CD4-positive, alpha-beta T cell treated with Interleukin-15 for 1 hour (primary cell): ENCODE data around the gene SCGN.

Experiments used
- DNase-seq: peaks from one replicate; pipeline ENCODE4 v3.0.0-alpha.2; 2020

The SCGN gene

GRCh38 chr6:25652007-25652515, at the start of gene SCGN:
TSS of gene SCGN (plus strand) at chr6:25652215. CDS start at chr6:25652404, 189 bp downstream.
- DNase-seq: peak; percentile 18

- DNase-seq: no peak
These were observed 49.4 kb upstream of the SCGN start for GRCh38 chr6:25602674-25602982.

GRCh38 chr6:25603251-25603650, 48.8 kb upstream of the SCGN start:
- DNase-seq: no peak

GRCh38 chr6:25606151-25606550, 45.9 kb upstream of the SCGN start:
- no peak for DNase-seq

- DNase-seq: no peak
These were observed 43.3 kb upstream of the SCGN start for GRCh38 chr6:25608558-25609174.

GRCh38 chr6:25612666-25613065, 39.3 kb upstream of the SCGN start:
- DNase-seq: no peak

- no peak for DNase-seq
These were observed 38.6 kb upstream of the SCGN start for GRCh38 chr6:25613415-25613814.

GRCh38 chr6:25614052-25614451, 38.0 kb upstream of the SCGN start:
- no peak for DNase-seq

GRCh38 chr6:25615471-25615870, 36.5 kb upstream of the SCGN start:
- no peak for DNase-seq

- no peak for DNase-seq
These were observed 34.0 kb upstream of the SCGN start for GRCh38 chr6:25617997-25618396.

GRCh38 chr6:25619217-25619616, 32.8 kb upstream of the SCGN start:
- no peak for DNase-seq

GRCh38 chr6:25620391-25620790, 31.6 kb upstream of the SCGN start:
- DNase-seq: no peak

- no peak for DNase-seq
These were observed 28.9 kb upstream of the SCGN start for GRCh38 chr6:25623065-25623464.

GRCh38 chr6:25623879-25624278, 28.1 kb upstream of the SCGN start:
- DNase-seq: no peak

- DNase-seq: no peak
These were observed 25.0 kb upstream of the SCGN start for GRCh38 chr6:25627001-25627400.

- DNase-seq: no peak
These were observed 23.4 kb upstream of the SCGN start for GRCh38 chr6:25628471-25629197.

GRCh38 chr6:25629198-25629576, 22.8 kb upstream of the SCGN start:
- DNase-seq: no peak

GRCh38 chr6:25630508-25631278, 21.3 kb upstream of the SCGN start:
- no peak for DNase-seq

- no peak for DNase-seq
These were observed 16.1 kb upstream of the SCGN start for GRCh38 chr6:25635886-25636317.

- DNase-seq: no peak
These were observed 14.8 kb upstream of the SCGN start for GRCh38 chr6:25637211-25637610.

GRCh38 chr6:25637960-25638434, 14.0 kb upstream of the SCGN start:
- no peak for DNase-seq

- DNase-seq: no peak
These were observed 12.4 kb upstream of the SCGN start for GRCh38 chr6:25639653-25640052.

GRCh38 chr6:25640446-25640845, 11.6 kb upstream of the SCGN start:
- no peak for DNase-seq

- DNase-seq: no peak
These were observed 11.1 kb upstream of the SCGN start for GRCh38 chr6:25640891-25641290.
